Measurements from ENCODE around the gene TP53I13.

The TP53I13 gene

DNA sequence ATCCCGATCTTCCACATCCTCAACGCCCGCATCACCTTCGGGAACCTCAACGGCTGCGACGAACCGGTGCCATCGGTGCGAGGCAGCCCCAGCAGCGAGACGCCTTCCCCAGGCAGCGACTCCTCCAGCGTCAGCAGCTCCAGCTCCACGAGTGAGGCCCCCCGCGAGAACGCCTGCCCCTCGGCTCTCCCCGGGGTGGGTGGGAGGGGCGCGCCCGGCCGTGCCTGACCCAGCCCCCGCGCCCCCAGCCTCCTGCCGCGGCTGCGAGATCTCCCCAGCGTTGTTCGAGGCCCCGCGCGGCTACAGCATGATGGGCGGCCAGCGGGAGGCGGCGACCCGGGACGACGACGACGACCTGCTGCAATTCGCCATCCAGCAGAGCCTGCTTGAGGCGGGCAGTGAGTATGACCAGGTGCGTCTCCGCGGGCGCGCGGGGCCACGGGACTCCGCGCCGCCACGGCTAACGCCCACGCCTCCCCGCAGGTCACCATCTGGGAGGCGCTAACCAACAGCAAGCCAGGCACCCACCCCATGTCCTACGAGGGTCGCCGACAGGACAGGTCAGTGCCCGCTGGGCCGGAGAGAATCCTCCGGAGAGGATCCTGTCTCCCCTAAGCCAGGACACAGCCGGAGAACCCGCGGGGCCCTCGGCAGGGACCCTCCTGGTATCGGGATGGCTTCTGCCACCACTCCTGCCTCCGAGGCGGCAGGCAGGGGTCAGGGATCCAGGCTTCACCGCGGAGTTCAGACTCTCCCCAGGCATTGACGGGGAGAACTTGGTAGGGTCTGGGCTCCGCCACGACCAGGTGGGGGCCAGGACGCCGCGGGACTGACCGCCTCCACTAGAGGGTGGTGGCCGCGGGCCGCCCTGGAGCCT lies 44.1 kb downstream of the TP53I13 start:
- DNase-seq (no peak), ATAC-seq (no peak)
- peak overlapping the region in 1 of 2 donors; percentile 70 for H3K4me3 Mint-ChIP-seq
- no peaks in the 10 kb centered on the region for H3K9me3 Mint-ChIP-seq
- H3K27ac Mint-ChIP-seq = peak overlapping the region in 1 of 2 donors; percentile 76
- peaks cover 47% of the 10 kb centered on the region for H3K4me1 Mint-ChIP-seq
- H3K27me3 Mint-ChIP-seq = peaks cover 5% of the 10 kb centered on the region

DNA sequence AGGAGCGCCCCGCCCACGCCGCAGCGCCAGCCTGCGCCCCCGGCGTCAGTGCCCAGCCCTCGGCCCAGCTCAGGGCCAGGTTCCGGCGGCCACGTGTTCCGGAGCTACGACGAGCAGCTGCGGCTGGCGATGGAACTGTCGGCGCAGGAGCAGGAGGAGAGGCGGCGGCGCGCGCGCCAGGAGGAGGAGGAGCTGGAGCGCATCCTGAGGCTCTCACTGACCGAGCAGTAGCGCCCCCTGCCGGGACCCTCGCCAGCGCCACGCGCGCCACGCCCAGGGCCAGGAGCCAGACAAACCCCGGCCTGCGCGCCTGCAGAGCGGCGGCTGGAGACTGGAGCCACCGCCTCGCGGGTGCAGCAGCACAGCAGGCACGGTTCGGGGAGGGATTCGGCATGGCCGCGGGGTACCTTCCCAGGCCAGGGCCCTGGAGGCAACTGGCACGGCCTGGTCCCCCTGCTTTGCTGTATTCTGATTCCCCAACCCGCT lies 44.9 kb downstream of the TP53I13 start:
- Mint-ChIP-seq H3K27ac (no peak overlapping the region), H3K4me1 (peaks cover 54% of the 10 kb centered on the region), H3K4me3 (peak overlapping the region; percentile 59 to 62), H3K9me3 (no peaks in the 10 kb centered on the region), H3K27me3 (peaks cover 5% of the 10 kb centered on the region)
- peak; percentile 93 to 96 for DNase-seq
- peak; percentile 59 for ATAC-seq

DNA sequence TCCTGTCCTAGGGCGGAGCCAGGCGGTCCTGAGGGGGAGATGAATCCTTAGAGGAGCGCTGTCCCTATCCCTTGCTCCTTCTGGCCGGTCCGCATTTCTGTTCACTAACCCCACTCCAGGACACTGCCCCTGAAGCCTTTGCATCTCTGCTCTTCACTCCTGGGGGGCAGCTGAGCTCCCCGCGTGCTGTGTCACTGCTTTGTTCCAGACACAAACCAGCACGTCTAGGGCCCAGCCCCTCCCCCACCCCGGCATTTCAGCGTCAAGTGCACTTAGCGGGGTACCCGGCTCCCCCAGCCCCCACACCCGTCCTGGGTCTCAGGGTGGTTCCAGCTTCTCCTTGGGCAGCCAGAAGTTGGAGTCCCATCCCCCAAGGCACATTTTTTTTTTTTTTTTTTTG lies 45.4 kb downstream of the TP53I13 start:
- DNase-seq (no peak), ATAC-seq (no peak)
- Mint-ChIP-seq H3K27me3 (peaks cover 5% of the 10 kb centered on the region), H3K4me3 (peak overlapping the region; percentile 59 to 62), H3K4me1 (peaks cover 59% of the 10 kb centered on the region), H3K9me3 (no peaks in the 10 kb centered on the region), H3K27ac (no peak overlapping the region)

DNA sequence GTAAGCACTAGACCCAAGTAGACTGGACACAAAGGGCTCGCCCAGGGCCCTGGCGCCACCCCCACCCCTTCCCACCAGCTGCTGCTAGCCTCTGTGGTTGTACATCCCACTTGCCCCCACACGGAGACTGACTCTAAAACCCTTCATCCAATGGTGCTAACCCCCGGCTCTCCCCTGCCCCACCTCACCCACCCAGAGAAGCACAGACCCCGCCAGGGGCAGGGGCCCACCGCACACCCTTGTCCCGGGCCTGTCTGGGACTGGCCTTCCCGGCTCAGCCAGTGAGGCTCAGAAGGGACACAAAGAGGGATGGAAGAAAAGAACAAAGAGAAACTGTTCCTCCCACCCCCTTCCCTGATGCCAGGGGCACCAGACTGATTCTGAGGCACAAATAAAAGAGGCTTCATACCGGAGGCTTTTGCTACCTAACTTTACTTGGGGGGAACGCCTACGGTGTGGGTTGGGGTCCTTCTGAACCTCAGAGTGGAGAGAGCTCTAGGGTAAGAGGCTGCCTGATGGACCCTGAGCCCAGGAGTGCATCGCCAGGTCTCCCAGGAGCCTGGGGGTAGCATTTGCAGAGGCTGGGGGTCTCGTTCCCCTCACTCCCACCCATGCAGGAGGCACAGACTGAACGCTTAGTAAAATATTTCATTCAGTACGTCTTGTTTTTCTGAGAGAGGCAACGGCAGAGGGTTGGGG lies 46.0 kb downstream of the TP53I13 start:
- H3K27me3 Mint-ChIP-seq = peaks cover 5% of the 10 kb centered on the region
- no peaks in the 10 kb centered on the region for H3K9me3 Mint-ChIP-seq
- H3K27ac Mint-ChIP-seq = no peak overlapping the region
- DNase-seq = no peak
- H3K4me1 Mint-ChIP-seq = peaks cover 61% of the 10 kb centered on the region
- peak overlapping the region; percentile 85 to 93 for H3K4me3 Mint-ChIP-seq
- ATAC-seq = no peak

DNA sequence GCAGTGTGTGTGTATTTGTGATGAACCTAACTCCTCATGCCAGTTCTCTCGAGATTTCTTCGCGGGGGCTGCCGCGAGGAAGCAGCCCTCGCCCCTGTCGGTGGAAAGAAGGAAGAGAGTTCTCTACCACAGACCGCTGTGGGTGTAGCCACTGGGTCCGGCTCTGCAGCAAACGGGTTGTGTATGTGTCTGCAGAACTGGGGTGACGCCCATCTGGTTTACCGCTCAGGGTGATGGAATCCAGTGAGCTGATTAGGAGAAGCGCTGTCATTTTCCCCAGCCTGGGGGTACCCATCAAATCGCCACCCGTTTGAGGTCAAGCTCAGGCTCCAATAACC lies 46.5 kb downstream of the TP53I13 start:
- H3K4me3 Mint-ChIP-seq = peak overlapping the region; percentile 85 to 93
- DNase-seq (peak; percentile 62 to 71), ATAC-seq (peak; percentile 31)
- peaks cover 61% of the 10 kb centered on the region for H3K4me1 Mint-ChIP-seq
- peak overlapping the region in 1 of 2 donors; percentile 36 for H3K27ac Mint-ChIP-seq
- H3K9me3 Mint-ChIP-seq = no peaks in the 10 kb centered on the region
- H3K27me3 Mint-ChIP-seq = peaks cover 5% of the 10 kb centered on the region

DNA sequence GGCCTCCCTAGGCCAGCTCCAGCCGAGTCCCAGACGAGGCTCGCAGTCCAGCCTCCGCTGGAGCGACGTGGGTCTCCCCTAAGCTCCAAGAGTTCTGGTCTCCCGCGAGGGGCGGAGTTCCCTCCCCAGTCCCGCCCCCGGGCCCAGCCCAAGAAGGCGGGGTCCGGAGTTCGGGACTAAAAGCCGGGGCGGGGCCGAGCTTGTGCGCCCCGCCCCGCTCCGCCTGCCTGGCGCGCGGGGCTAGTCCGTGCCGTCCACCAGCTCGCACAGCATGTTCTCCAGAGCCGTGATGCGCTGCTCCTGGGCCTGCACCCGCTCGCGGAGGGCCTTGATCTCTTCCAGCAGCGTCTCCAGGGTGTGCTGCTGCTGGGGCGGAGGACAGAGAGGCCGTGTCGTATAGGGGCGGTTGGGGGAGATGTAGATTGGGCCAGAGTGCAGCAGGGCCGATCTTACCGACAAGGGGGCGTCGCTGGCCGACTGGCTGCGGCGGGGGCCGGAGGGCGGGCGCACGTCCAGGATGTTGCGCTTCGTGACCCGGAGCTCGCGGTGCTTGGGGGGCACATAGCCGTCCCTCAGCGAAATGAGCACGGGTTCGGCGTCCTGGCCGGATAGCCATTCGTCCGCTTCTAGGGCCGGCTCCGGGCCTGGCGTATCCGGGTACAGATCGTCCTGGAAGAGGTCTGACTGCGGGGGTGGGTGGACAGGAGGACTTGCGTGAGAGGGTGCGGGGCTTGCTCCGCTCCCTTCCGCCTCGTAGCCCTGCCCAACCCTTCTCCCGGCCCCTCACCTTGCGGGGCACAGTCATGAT lies 47.2 kb downstream of the TP53I13 start:
- Mint-ChIP-seq H3K4me3 (peak overlapping the region; percentile 85 to 93), H3K4me1 (peaks cover 61% of the 10 kb centered on the region), H3K27me3 (peaks cover 5% of the 10 kb centered on the region), H3K9me3 (no peaks in the 10 kb centered on the region), H3K27ac (peak overlapping the region; percentile 12 to 36)
- ATAC-seq (peak; percentile 63), DNase-seq (peak; percentile 81 to 83)

DNA sequence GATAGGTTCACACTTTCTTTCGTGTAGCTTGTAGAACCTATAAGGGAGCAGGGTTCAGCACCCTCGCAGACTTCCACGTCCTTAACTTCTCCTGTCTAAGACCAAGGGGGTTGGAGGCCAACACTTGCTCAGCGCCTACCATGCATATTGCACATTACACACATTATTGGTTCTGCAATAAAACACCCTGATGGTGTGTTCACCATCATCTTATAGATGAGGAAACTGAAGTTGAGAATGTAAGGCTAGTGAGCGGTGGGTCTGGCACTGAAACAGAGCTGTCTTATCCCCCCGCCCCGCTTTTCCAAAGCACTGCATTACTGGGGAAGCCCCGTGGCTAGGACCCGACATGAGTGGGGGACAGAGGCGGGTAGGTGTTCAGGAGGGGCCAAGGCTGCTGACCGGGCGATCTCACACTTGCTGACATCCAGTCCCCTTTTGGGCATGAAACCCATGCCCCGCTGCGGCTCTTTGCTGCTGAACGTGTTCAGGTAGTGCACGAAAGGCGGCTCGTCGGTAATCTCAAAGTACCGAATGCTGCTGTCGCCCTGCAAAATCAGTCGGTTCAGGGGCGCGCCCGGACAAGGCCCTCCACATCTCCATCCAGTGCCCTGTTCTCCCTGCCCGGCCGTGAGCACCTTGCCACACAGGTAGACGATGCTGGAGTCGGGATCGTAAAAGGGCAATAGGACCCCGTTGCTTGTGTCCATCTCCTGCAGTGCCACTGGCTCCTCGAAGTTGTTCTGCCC lies 48.0 kb downstream of the TP53I13 start:
- DNase-seq (no peak), ATAC-seq (no peak)
- no peaks in the 10 kb centered on the region for H3K9me3 Mint-ChIP-seq
- H3K4me3 Mint-ChIP-seq = peak overlapping the region; percentile 85 to 93
- H3K27ac Mint-ChIP-seq = no peak overlapping the region
- H3K4me1 Mint-ChIP-seq = peaks cover 64% of the 10 kb centered on the region
- peaks cover 5% of the 10 kb centered on the region for H3K27me3 Mint-ChIP-seq

DNA sequence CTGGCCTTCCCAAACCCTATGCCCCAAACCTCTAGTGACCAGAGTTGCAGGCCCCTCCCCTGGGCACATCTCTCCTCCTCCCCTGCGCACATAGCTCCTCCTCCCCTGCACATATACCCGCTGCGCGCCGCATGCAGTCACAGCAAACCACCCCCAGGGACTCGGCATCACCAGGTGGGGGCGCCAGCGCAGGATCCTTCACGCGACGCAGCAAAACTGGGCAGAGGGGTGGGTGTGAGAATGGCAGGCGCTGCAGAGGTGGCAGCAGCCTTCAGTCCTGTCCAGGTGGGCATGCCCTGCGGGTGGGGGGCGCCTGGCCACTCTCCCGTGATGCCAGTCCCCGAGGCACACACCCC lies 48.6 kb downstream of the TP53I13 start:
- peak; percentile 79 for ATAC-seq
- Mint-ChIP-seq H3K9me3 (no peaks in the 10 kb centered on the region), H3K27ac (peak overlapping the region; percentile 5 to 91), H3K4me1 (peaks cover 70% of the 10 kb centered on the region), H3K4me3 (peak overlapping the region; percentile 85 to 93), H3K27me3 (peaks cover 5% of the 10 kb centered on the region)
- DNase-seq = peak; percentile 91 to 94

DNA sequence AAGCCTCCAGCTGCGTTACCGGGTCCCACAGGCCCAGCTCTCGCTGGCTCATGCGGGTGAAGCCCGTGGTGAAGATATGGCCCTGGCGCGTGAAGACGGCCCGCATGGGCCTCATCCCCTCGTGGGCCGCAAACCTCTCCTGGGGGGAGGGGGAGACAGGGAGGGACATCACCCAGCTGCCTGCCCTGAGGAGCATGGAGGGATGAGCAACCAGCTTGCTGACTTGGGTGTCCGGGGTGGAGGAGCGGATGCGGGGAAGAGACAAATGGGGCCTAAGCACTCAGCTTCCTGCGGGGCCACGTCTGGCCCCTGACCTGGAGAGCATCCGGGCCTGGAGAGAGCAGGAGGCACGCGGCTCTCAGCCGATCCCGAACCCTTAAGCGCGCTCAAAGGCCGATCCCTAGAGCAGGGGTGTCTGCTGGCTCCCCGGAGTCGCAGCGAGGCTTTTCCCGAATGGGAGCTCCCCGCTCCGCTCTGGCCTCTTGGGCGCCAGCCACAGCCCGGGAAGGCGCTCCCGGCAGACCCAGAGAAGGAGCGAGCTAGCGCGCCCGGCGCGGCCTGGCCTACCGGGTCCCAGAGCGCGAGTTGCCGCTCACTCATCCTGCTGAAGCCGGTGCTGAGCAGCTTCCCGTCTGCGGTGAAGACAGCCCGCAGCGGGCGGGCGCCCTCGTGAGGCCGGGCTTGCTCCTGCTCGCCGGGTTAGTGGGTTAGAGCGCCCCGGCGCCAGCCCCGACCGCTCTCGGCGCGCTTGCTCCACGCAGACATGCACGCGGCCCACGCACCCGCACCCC lies 49.2 kb downstream of the TP53I13 start:
- Mint-ChIP-seq H3K27me3 (peaks cover 5% of the 10 kb centered on the region), H3K27ac (peak overlapping the region; percentile 89 to 91), H3K4me3 (peak overlapping the region; percentile 85 to 93), H3K4me1 (peaks cover 76% of the 10 kb centered on the region), H3K9me3 (no peaks in the 10 kb centered on the region)
- ATAC-seq (peak; percentile 58), DNase-seq (peak; percentile 88 to 90)

DNA sequence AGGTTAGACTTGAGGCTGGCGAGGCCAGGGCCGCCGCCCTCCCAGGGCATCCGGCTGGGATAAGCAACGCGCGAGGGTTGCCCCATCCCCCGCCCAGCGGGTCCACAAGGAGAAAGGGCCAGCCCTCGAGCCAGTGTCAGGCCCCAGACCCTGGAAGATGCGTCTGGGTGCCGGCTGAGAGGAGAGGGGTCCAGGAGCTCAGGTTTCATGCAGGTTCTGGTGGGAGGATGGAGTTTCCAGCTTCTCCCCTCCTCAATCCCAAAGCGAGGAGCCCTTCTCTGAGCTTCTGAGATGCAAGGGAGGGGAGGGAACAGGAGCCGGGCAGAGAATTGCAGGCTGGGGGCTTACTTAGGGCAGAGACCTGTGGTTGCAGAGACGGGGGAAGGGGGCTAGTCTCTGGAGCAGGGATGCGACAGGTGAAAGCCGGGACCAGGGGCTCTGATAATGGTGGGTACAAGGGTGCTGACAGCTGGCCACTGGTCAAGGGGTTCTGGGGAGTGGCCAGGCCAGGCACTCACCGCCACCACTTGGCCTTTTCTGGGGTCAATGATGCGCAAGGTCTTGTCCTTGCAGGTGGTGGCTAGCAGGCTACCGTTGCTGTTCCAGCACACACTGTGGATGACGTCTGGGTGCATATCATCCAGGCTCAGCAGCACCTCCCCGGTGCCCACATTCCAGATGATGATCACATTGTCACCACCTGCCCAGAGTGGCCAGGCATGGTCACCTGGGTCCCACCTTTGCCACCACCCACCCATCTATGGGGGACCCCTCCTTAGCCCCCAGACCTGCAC lies 50.0 kb downstream of the TP53I13 start:
- Mint-ChIP-seq H3K27ac (peak overlapping the region in 1 of 2 donors; percentile 89), H3K4me3 (peak overlapping the region; percentile 85 to 93), H3K4me1 (peaks cover 79% of the 10 kb centered on the region), H3K9me3 (no peaks in the 10 kb centered on the region), H3K27me3 (peaks cover 5% of the 10 kb centered on the region)
- ATAC-seq (no peak), DNase-seq (no peak)

DNA sequence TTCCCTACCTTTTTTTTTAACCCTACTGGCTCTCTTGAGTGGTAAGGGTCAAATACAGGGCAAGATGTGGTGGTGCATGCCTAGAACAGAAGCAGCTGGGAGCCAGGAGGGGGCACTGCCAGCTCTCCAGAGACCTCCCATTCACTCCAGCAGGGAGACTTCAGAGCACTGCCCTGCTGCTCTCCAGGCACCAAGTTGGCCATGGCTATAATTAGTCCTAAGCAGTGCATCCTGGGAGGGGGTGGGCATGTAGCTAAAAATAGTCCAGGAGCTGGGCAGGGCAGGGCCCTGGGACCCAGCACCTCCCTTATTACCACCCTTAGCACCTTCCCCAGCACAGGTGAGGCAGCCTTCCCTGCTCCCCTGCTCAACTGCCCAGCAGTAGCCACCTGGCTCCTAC lies 50.8 kb downstream of the TP53I13 start:
- ATAC-seq = no peak
- peaks cover 79% of the 10 kb centered on the region for H3K4me1 Mint-ChIP-seq

DNA sequence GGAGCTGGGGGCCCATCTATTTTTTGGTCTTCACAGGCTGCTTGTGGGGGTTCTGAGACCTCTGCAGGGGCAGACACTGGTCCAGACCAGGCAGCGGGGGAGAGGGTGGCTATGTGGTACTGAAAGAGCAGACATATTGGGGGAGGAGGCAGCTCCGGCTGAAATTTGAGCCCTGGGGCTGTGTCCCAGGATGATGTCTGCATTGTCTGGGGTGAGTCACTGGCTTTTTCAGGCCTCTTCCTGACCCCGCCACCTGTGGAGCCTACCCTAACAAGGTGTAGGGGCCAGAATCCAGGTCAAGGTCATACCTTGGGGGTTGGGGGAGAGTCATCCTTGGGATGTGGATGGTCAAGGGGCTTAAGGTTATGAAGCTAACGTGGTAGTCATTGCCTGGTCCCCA lies 51.8 kb downstream of the TP53I13 start:
- Mint-ChIP-seq H3K27me3 (peaks cover 5% of the 10 kb centered on the region), H3K27ac (no peak overlapping the region), H3K4me1 (peaks cover 79% of the 10 kb centered on the region), H3K4me3 (no peak overlapping the region), H3K9me3 (no peaks in the 10 kb centered on the region)
- DNase-seq (no peak), ATAC-seq (no peak)

More for the DNA sequence above, 50.8 kb downstream of the TP53I13 start:
- DNase-seq = no peak
- Mint-ChIP-seq H3K9me3 (no peaks in the 10 kb centered on the region), H3K27me3 (peaks cover 5% of the 10 kb centered on the region), H3K4me3 (no peak overlapping the region), H3K27ac (peak overlapping the region in 1 of 2 donors; percentile 75)

DNA sequence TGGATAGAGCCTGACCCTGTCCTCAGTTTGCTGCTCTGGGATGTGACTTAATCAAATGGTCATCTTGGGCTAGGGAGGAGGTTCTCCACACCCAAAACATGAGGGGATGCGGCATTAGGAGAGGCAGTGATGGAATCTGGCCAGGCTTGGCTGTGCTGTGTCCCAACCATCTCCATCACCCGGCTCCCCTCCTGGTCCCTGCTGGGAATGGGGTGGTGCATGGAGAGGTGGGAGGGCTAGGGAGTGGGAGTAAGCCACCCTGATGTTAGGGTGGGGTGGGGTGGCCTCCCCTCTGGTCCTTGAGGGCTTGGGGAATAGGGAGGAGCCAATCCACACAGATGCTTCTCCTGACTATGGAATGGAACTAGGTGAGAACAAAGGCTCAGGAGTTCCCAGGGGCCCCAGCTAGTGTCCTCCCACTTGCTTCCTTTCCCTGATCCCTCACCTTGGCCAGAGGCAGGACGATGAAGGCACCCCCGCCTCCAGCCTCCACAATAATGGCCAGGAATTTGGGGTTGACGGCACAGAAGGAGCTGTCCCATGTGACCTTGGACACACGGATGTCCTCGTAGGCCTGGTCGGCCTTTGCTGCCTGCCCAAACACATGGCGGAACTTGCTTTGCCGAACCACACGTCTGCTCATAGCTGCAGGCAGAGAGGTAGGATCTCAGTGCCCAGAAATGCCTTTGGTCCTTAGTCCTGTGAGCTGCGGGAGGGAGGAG lies 52.4 kb downstream of the TP53I13 start:
- Mint-ChIP-seq H3K9me3 (no peaks in the 10 kb centered on the region), H3K27me3 (peaks cover under 1% of the 10 kb centered on the region), H3K4me1 (peaks cover 79% of the 10 kb centered on the region), H3K27ac (no peak overlapping the region), H3K4me3 (peak overlapping the region in 1 of 2 donors; percentile 11)
- no peak for DNase-seq
- no peak for ATAC-seq

Data from stimulated activated naive CD8-positive, alpha-beta T cell treated with anti-CD3 and anti-CD28 coated beads, Interleukin-15, amount 100 ng/mL, for 72 hours (primary cell).